Kidney epithelial cell (primary cell): Measurements from ENCODE around the gene PALLD. TPM values are rescaled to one million over a fixed set of nuclear protein-coding genes. Genes with fewer than 3 reads are reported as not detected.
"Not testable (repeated sequence)": the region's sequence is repeated elsewhere in the genome, so short reads cannot be mapped to it uniquely, and the experiment has no call there.

Source experiments
- DNase-seq: peaks from one replicate; pipeline ENCODE4 v3.0.0-alpha.2; 2010; ENCODE audit warnings: low read depth
- H3K27me3 ChIP-seq: 2 replicates; pipeline ENCODE4 v1.6.0; 2011; ENCODE audit warnings: low read length; ENCODE audit not compliant: control insufficient read depth, insufficient read depth
- H3K36me3 ChIP-seq: 2 replicates; pipeline ENCODE4 v1.5.1; 2011; ENCODE audit warnings: low read length; ENCODE audit not compliant: control insufficient read depth, insufficient read depth
- H3K4me3 ChIP-seq: 2 replicates; pipeline ENCODE4 v1.5.1; 2011; ENCODE audit warnings: low read depth, mild to moderate bottlenecking, control low read depth, low read length
- total RNA-seq: library from RNA; depleted of rRNA; stranded (reverse); fragments of >200 nt; gene quantifications from 2 replicates; pipeline ENCODE4 v1.2.3, GENCODE V29; 2015
- TF ChIP-seq, protein P1 (sequence below): IDR thresholded peaks from 2 replicates; pipeline ENCODE4 v1.5.1; 2011; ENCODE audit warnings: mild to moderate bottlenecking, moderate library complexity, low read length, control low read depth, inconsistent platforms; ENCODE audit not compliant: insufficient read depth, poor library complexity, severe bottlenecking

The PALLD gene
- total RNA-seq, 1 donor from 2014 or later = 77.4 TPM

GRCh38 chr4:168930413-168931196 lies 433.8 kb downstream of the PALLD start:
- H3K4me3 ChIP-seq = no peak overlapping the region
- H3K36me3 ChIP-seq = no peaks in the 10 kb centered on the region
- TF ChIP-seq, protein P1, sequence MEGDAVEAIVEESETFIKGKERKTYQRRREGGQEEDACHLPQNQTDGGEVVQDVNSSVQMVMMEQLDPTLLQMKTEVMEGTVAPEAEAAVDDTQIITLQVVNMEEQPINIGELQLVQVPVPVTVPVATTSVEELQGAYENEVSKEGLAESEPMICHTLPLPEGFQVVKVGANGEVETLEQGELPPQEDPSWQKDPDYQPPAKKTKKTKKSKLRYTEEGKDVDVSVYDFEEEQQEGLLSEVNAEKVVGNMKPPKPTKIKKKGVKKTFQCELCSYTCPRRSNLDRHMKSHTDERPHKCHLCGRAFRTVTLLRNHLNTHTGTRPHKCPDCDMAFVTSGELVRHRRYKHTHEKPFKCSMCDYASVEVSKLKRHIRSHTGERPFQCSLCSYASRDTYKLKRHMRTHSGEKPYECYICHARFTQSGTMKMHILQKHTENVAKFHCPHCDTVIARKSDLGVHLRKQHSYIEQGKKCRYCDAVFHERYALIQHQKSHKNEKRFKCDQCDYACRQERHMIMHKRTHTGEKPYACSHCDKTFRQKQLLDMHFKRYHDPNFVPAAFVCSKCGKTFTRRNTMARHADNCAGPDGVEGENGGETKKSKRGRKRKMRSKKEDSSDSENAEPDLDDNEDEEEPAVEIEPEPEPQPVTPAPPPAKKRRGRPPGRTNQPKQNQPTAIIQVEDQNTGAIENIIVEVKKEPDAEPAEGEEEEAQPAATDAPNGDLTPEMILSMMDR = no peak
- H3K27me3 ChIP-seq = no peaks in the 10 kb centered on the region
- DNase-seq = no peak

DNA sequence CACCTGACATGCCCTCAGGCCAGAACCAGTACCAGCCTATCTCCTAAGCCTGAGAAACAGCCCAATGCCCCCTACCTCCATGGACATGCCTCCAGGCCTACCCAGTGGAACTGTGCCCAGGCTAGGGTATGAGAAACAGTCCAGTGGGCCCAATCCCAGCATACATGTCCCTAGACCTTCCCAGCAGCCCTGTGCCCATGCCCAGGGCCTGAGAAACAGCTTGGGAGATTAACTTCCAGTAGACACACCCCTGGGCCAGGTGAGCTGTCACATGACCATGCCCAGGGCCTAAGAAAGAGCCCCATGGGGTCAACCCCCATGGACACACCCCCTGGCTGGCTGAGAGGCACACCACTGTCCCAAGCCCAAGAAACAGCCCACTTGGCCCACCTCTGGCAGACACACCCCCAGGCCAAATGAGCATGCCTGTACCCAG lies 434.4 kb downstream of the PALLD start:
- no peak overlapping the region for H3K4me3 ChIP-seq

GRCh38 chr4:168932138-168932537 lies 435.3 kb downstream of the PALLD start:
- Histone ChIP-seq H3K27me3 (no peaks in the 10 kb centered on the region), H3K36me3 (no peaks in the 10 kb centered on the region), H3K4me3 (no peak overlapping the region)
- DNase-seq = no peak
- TF ChIP-seq, protein P1 = no peak

More for the DNA sequence above, 434.4 kb downstream of the PALLD start:
- Histone ChIP-seq H3K36me3 (no peaks in the 10 kb centered on the region), H3K27me3 (no peaks in the 10 kb centered on the region)
- DNase-seq = no peak
- TF ChIP-seq, protein P1 = no peak

DNA sequence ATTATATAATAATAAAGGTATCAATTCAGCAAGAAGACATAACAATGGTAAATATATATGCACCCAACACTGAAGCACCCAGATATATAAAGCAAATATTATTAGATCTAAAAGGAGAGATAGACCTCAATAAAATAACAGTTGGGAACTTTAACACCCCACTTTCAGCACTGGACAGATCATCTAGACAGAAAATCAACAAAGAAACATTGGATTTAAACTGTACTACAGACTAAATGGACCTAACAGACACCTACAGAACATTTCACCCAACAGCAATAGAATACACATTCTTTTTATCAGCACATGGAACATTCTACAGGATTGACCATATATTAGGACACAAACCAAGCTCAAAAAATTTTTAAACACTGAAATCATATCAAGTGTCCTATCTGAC lies 436.6 kb downstream of the PALLD start:
- Histone ChIP-seq H3K36me3 (no peaks in the 10 kb centered on the region), H3K4me3 (no peak overlapping the region), H3K27me3 (no peaks in the 10 kb centered on the region)
- DNase-seq = no peak
- TF ChIP-seq, protein P1 = no peak

DNA sequence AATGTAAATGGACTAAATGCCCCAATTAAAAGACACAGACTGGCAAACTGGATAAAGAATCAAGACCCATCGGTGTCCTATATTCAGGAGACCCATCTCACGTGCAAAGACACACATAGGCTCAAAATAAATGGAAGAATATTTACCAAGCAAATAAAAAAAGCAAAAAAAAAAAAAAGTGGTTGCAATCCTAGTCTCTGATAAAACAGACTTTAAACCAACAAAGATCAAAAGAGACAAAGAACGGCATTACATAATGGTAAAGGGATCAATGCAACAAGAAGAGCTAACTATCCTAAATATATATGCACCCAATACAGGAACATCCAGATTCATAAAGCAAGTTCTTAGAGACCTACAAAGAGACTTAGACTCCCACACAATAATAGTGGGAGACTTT lies 440.6 kb downstream of the PALLD start:
- not testable (repeated sequence) for H3K27me3 ChIP-seq, H3K4me3 ChIP-seq, DNase-seq, H3K36me3 ChIP-seq

- no peak for DNase-seq
- no peak overlapping the region for H3K4me3 ChIP-seq
- H3K27me3 ChIP-seq = no peaks in the 10 kb centered on the region
- TF ChIP-seq, protein P1 = peak; percentile 39
- no peaks in the 10 kb centered on the region for H3K36me3 ChIP-seq
These were observed 446.1 kb downstream of the PALLD start for GRCh38 chr4:168942985-168943384.
